HG02840 (cell line): ENCODE data around the gene USP43.
"Not testable (repeated sequence)": the region's sequence is repeated elsewhere in the genome, so short reads cannot be mapped to it uniquely, and the experiment has no call there.

Experiments
- ATAC-seq: cut with Tn5 transposase; IDR thresholded peaks from one replicate; pipeline ENCODE4 v1.9.1; 2021; ENCODE audit warnings: mild to moderate bottlenecking, moderate library complexity, moderate number of reproducible peaks; ENCODE audit not compliant: unreplicated experiment, low FRiP score

USP43 gene

GRCh38 chr17:9648521-9649110 lies 3.3 kb downstream of the USP43 start:
- no peak for ATAC-seq

- no peak for ATAC-seq
Measured at GRCh38 chr17:9658593-9659211, 13.4 kb downstream of the USP43 start.

DNA sequence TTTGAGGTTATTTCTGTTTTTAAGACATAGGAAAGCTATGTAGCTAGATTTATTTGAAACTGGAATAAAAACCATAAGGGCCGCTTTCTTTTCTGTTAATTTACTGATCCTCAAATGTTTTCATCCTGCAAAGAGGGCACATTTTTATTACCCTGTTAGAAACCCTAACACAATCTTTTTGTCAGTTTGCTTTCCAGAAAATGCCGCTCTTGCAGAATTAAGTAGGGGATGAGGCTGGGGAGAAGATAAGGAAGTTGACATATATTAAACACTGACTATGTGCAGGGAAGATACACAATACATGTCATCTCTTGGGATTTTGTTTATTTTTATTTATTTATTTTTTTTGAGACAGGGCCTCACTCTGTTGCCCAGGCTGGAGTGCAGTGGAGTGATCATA lies 15.7 kb downstream of the USP43 start:
- ATAC-seq, result no peak

GRCh38 chr17:9663511-9663910 lies 18.2 kb downstream of the USP43 start:
- ATAC-seq, result not testable (repeated sequence)

DNA sequence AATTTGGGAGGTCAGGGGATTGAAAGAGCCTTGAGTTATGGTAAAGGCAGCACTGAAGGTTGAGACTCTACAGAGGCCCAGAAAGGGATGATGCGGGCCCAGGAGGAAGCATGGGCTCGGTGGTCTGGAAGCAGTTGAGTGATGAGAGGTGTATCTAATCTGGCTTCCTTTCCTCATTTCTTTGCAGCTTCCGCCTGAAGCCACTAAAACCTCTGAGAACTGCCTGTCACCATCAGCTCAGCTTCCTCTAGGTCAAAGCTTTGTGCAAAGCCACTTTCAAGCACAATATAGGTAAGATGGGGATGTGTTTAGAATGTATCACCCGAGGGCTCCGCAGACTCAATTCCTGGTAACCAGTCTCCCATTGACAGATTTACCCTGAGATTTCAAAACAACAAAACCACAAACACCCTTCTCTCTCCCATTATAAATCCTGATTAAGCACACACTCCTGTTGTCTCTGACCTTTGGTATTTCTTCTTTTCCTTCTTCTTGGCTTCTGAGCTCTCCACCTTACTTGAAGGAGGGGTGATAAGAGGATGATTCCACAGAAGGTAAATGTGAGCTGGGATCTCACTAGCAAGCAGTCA lies 21.2 kb downstream of the USP43 start:
- ATAC-seq, result no peak

- no peak for ATAC-seq
Measured at GRCh38 chr17:9668517-9668916, 23.2 kb downstream of the USP43 start.

DNA sequence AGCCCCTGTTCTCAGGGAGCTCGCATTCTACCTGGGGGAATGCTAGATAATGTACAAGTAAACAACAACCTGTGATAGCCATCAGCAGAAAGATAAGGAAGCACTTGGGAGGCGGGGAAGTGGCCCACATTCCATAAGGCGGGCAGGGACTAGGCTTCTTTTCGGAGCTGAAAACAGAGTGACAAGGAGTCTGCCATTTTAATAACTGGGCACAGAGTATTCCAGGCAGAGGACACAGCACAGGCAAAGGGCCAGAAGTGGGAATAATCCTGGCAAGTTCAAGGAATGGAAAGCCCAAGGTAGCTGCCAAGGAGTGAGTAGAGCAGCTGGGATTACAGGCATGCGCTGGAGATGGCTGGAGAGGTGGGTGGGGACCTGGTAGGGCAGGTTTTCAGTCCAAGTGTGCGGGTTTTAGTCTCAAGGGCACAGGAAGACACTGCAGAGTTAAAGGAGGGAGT lies 24.3 kb downstream of the USP43 start:
- no peak for ATAC-seq

- no peak for ATAC-seq
Measured at GRCh38 chr17:9670596-9670995, 25.3 kb downstream of the USP43 start.

- ATAC-seq, result no peak
Measured at GRCh38 chr17:9671559-9671958, 26.2 kb downstream of the USP43 start.

GRCh38 chr17:9672266-9672665 lies 26.9 kb downstream of the USP43 start:
- ATAC-seq, result no peak

DNA sequence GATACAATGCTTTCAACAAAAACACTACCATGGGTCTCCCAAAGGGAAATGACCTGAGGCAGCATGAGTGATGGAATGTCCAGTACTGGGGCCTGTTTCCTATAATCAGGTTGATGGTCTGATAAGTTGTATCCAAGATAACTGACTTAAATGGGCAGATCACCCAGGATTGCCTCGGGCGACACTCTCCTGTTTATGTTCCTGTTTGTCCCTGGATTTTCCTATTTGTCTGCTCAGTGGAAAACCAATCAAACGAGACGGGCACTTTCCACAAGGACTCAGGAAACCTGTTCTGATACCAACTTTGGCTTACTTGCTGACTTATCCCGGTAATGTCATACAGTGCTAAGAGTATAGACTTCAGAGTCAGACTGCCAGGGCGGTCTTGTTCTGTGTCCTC lies 27.4 kb downstream of the USP43 start:
- ATAC-seq, result no peak

GRCh38 chr17:9676084-9676483 lies 30.8 kb downstream of the USP43 start:
- no peak for ATAC-seq

- ATAC-seq, result no peak
Measured at GRCh38 chr17:9676820-9677310, 31.5 kb downstream of the USP43 start.

GRCh38 chr17:9677411-9677810 lies 32.1 kb downstream of the USP43 start:
- ATAC-seq, result no peak

- ATAC-seq, result no peak
Measured at GRCh38 chr17:9677896-9678295, 32.6 kb downstream of the USP43 start.

GRCh38 chr17:9684955-9685621 lies 39.8 kb downstream of the USP43 start:
- ATAC-seq, result no peak

DNA sequence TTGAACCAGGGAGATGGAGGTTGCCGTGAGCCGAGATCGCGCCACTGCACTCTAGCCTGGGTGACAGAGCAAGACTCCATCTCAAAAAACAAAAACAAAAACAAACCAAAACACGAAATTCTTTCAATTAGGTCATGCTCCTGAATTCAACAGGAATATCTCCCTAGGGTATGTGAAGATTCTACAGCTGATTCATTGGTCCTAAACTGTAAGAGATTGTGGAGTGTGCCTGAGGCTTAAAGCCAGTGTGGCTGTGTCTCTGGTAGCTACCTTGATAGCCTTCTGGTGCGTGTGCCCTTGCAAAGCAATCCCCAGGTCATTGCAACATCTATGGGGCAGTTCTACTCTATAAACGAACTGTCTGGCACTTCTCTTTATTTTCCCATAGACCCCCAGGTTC lies 48.4 kb downstream of the USP43 start:
- no peak for ATAC-seq

- ATAC-seq, result no peak
Measured at GRCh38 chr17:9696279-9697044, 51.1 kb downstream of the USP43 start.

- ATAC-seq, result no peak
Measured at GRCh38 chr17:9700136-9700535, 54.8 kb downstream of the USP43 start.

- ATAC-seq, result no peak
Measured at GRCh38 chr17:9700754-9701476, 55.6 kb downstream of the USP43 start.
